HG03095 (cell line): ENCODE measurements around the gene RO60.

ENCODE experiments used
- ATAC-seq: cut with Tn5 transposase; IDR thresholded peaks from one replicate; pipeline ENCODE4 v1.9.1; 2021; ENCODE audit warnings: moderate library complexity; ENCODE audit not compliant: unreplicated experiment

The RO60 gene

GRCh38 chr1:193104907-193105820, 45.8 kb downstream of the RO60 start, which contains the start of gene GLRX2:
Gene GLRX2, minus strand, starts transcription at chr1:193105414. Its CDS starts 32 bp downstream, at chr1:193105382.
- ATAC-seq = peak; percentile 94

GRCh38 chr1:193105821-193106177, 46.4 kb downstream of the RO60 start:
- no peak for ATAC-seq

DNA sequence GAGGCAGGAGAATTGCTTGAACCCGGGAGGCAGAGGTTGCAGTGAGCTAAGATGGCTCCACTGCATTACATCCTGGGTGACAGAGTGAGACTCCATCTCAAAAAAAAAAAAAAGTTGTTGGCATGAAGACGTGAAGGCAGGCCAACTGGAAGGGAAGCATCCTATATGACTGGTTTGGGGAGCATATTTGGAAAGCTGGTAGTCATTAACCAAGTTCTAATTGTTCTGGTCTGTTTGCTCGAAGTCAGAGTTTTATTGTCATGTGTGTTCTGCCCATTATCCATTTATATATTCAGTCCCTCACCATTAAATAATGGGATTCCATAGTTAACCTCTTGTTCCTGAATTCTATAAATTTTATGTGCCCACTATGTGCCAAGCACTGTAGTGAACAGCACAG, 49.1 kb downstream of the RO60 start:
- no peak for ATAC-seq
